Measurements from ENCODE around the gene FOSB.
A peak's percentile ranks its signal among the peaks of the same experiment; 100 is the strongest.

FOSB gene

DNA sequence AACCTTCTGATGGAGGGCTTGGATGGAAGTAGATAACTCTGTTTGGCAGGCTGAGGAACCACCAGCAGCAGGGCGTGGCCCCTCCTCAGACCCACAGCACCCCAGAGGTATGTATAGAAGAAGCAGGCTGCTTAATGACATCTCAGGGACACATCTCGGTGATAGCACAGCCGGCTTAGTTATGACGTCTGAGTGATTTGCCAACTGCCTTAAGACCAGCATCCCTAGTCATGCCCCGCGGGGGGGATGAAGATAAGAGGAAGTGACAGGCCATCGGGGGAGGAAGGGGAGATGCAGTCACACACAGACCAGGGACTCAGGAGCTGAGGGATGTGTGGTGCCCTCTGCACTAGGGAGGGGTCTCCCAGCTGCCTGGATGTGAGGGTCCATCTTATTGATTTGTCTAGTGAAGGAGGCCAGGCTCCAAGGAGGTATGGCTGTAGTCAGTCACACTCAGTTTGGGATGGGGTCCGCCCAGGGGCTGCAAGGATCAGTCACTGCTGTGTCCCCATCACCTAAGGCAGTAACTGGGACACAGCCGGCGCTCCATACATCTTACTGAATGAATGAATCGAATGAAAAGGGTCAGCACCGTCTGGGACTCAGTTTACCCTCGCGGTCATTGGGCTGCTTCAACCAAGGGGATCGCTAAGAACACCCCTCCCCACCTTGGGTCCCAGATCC is 24.9 kb upstream of the FOSB start:
- DNase-seq (ENCODE audit: low read depth) = no peak

- DNase-seq (ENCODE audit: low read depth) = no peak
These were observed 24.1 kb upstream of the FOSB start for GRCh38 chr19:45443462-45444317.

GRCh38 chr19:45444318-45445041 is 23.3 kb upstream of the FOSB start:
- no peak for DNase-seq (ENCODE audit: low read depth)

DNA sequence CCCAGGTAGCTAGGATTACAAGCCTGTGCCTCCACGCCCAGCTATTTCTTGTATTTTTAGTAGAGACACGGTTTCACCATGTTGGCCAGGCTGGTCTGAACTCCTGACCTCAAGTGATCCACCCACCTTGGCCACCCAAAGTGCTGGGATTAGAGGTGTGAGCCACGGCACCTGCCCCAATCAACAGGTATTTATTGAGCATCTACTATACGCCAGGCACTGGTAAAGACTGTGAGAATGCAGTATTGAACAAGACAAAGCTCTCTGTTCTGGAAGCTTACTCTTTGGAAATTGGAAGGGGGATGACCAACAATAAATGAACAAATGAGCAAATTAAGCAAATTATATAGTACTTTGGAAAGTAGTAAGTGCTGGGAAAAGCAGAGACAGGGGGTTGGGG is 22.7 kb upstream of the FOSB start:
- no peak for DNase-seq (ENCODE audit: low read depth)

DNA sequence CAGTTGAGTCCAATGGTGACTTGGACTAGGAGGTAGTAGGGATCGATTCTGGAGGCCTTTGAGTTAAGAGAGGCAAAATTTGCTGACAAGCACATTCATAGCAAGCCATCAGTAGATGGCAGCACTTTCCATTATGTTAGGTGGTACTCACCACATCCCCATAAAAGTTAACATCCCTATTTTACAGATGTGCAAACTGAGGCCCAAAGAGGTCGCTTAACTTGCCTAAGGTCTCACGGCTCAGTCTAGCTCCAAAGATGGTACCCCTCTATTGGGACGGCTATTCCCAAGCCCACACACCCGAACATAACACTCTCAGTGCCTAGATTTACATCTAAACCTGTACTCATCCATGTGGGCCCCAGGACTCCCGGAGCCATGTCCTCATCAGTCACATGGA is 21.5 kb upstream of the FOSB start:
- DNase-seq (ENCODE audit: low read depth) = no peak

DNA sequence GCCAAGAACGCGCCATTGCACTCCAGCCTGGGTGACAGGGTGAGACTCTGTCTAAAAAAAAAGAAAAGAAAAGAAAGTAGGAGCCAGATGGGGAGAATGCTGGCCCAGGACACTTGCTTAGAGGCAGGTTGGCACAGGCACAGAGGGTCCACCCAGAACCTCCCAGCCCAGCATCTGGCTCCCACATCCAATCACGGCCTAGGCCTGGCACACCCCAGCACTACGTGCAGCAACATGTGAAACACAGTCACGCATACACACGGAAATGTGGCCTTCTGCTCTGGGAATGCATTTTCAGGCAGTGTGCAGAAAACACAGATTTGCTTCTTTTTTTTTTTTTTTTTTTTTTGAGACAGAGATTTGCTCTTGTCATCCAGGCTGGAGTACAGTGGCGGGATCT is 20.9 kb upstream of the FOSB start:
- DNase-seq (ENCODE audit: low read depth) = no peak

DNA sequence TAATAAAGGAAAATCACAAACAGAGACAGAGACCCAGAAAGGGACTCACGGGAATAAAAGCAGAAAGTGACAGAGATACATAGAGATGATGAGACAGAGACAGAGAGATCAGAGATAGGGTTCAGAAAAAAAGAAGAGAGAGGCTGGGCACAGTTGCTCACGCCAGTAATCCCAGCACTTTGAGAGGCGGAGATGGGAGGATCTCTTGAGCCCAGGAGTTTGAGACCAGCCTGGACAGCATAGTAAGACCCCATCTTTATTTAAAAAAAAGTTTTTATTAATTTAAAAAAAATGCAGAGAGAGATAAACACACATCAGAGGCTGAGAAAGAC is 19.4 kb upstream of the FOSB start:
- DNase-seq (ENCODE audit: low read depth) = no peak

DNA sequence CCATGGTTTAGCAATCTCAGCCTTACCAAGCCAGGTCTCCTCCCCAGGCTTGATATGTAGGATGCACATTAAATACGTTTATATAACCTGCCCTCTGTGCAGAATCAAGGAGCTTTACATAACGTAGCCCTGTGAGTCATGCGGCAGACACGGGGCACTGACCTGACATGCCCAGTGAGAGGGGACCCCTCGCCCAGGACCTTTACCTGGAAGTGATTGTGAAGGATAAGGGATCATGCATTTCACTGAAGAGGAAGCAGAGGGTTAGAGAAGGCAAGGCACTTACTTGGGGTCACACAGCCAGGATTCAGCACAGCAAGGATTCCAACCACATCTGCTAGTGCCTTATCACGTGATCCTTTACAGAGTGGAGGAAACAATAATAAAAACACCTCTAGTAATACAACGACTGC is 18.9 kb upstream of the FOSB start:
- no peak for DNase-seq (ENCODE audit: low read depth)

DNA sequence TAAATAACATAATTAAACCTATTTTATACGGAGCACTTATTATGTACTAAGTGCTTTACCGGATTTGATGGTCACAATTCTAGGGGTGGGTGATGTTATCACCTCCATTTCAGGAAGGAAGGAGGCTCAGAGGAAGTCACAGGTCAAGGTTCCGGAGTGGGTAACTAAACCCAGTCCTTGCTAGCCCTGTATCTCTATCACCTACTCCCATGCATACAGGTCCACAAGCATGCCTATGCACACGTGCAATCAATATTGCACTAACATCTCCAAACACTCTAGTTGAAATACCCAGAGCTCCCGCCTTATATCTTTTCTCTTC is 17.8 kb upstream of the FOSB start:
- no peak for DNase-seq (ENCODE audit: low read depth)

DNA sequence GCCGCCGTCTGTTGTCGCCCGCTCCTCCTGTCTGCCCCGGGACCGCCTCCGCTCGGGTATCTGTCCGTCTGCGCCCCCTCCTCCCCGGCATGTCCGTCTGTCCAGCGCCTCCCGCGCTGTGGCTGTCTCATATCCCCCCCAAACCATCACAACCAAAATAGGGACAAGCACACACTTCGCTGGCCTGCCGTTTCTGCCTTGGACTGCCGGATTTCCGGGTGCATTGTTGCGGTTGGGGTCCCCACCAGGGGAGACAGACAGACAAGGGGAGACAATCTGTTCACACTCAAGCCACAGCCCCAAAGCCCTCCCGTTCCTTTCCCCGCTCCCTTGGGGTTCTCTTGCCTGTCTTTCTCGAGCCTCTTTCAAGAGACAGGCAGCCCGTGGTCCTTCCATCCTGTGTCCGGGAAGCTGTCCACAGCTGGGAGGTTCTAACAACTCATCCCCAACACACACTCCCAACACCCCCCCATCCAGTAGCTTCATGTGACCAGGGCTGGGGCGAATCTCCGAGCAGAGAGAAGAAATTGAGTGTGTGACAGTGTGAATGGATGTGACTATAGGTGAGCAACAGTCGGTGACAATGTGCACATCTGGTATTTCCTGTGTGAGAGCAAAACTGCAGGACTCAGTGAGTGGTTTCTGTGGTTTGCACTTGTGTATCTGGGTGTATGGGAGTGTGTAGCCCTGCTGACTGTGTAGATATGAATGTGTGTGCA is 16.5 kb upstream of the FOSB start:
- DNase-seq (ENCODE audit: low read depth) = no peak

GRCh38 chr19:45451850-45452387 is 15.9 kb upstream of the FOSB start:
- no peak for DNase-seq (ENCODE audit: low read depth)

DNA sequence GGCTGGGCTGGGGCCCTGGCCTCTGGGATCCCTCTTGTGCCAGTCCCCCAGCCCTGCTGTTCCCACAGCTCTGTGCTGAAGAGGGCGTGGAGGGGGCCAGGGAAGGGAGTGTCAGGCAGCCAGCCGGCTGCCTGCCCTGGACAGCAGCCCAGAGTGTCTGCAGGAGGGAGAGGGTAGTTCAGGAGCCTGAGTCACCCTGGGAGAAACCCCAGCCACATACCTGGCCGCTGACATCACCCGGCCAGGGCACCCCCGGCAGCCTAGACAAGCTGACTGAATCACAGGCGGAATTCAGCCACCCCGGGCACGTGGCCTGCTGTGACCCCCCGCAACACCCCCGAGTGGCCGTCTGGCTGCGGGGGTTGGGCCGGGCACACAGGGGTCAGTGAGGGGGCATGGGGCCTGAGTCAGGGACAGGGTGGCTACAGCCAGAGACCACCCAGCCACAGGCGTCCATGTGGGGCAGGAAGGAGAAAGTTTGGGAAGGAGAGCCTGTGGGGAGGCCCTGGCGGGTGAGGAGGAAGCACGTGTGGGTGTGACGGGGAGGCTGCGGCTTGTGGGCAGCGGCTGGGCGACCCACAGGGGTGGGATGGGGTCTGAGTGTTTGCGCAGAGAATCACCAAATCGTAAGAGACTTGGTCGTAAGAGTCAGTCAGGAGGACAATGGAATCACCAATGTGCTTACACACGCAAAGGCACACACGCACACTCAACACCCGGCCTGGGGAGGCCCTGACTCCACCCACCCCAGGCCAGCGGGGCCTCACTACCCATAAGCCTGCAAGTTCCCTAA is 11.9 kb upstream of the FOSB start:
- DNase-seq (ENCODE audit: low read depth) = peak; percentile 97

GRCh38 chr19:45456500-45456815 is 11.3 kb upstream of the FOSB start:
- DNase-seq (ENCODE audit: low read depth) = no peak

DNA sequence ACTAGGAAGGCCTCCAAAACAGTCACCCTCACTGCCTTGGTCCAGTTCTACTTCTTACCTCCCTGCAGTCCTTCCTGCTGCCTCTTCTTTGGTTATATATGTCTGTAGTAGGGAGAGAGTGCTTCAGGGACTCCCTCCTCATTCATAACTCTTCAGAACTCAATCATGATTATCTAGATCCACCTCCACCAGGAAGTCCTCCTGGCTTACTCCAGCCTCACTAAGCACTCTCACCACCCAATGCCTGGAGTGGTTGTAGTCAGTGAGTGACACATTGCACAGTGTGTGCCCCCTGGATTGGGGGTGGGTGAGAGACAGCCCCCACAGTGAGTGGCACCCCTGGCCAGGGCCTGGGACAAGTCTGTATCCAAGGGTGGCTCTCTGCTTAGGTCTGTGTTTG is 10.0 kb upstream of the FOSB start:
- no peak for DNase-seq (ENCODE audit: low read depth)

DNA sequence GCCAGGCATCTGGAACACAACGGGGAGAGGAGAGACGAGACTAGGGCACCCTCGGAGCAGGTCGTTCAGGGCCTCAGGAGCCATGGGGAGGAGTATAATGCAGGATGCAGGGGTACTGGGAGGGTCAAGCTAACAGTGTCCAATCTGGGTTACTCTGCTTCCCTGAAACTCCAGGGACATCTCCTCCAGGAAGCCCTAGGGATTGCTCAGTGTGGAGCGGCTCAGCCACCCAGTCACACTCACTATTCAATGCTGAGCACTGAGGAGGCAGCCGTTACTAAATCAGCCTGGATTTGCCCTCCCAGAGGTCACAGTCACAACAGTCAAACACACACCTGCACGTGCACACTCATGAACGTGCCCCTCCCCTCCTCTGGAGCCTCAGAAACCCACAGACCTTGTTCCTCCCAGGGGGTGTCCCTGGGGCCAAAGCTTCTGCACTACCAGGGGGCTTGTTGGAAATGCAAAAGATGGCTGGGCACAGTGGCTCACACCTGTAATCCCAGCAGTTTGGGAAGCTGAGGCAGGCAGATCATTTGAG is 6.9 kb upstream of the FOSB start:
- no peak for DNase-seq (ENCODE audit: low read depth)

DNA sequence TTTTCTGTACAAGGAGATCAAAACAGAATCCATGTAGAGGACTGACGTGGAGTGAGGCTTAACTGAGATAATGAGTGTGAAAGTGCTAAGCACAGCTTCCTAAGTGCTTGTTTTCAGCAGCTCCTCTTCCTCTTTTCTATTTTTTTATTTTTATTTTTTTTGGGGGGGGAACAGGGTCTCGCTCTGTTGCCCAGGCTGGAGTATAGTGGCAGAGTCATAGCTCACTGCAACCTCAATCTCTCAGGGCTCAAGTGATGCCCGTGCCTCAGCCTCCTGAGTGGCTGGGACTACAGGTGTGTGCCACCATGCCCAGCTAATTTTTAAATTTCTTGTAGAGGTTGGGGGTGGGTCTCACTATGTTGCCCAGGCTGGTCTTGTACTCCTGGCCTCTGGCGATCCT is 5.6 kb upstream of the FOSB start:
- no peak for DNase-seq (ENCODE audit: low read depth)

DNA sequence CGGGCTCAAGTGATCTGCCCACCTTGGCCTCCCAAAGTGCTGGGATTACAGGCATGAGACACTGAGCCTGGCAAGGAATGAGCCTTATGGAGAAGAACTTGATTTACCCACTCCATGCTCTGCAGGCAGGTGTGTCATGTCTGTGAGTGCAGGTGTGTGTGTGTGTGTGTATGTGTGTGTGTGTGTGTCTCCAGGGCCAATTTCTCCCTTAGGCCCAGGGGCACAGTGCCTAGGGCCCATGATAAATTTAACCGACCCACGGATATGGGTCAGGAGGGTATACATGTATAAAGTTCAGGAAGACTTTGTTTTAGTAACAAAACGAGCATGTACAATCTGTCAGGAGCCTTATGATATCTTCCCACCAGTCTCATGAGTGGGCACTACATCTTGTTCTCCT is 4.6 kb upstream of the FOSB start:
- no peak for DNase-seq (ENCODE audit: low read depth)

GRCh38 chr19:45464274-45464673 is 3.5 kb upstream of the FOSB start:
- DNase-seq (ENCODE audit: low read depth) = no peak

DNA sequence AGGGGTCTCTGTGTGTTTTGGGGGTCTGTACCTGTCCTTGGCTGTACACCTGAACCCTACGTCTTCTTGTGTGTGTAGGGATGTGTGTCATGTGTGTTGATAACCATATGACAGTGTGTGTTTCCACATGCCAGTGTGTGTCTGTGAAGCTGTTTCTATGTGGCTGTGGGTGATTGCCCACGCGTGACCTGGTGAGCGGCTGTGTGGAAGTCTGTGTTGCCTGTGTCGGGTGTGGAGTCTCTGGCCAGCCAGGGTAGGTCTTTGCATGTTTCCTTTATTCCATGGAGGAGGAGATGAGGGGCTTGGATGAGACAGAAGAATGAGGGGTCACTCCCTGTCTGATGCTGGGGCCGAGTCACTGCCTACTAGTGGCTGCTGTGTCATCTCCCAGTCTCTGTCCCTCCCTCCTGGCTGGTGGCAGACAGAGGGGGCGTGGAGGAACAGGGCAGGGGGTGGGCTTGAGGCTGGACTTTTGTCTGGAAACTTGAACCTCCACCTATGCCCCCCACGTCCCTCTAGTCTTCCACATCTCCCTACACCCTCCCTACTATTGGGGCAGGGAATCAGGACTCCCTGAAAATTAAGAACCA is 2.8 kb upstream of the FOSB start:
- DNase-seq (ENCODE audit: low read depth) = no peak

- no peak for DNase-seq (ENCODE audit: low read depth)
These were observed 711 bp upstream of the FOSB start for GRCh38 chr19:45467115-45467455.

- no peak for DNase-seq (ENCODE audit: low read depth)
These were observed 409 bp downstream of the FOSB start for GRCh38 chr19:45468159-45468651.

Measured in stromal cell of bone marrow (primary cell).